CD4-positive, alpha-beta T cell treated with Interleukin-4 for 1 hour (primary cell): ENCODE measurements around the gene PON2.
"Not testable (repeated sequence)": the region's sequence is repeated elsewhere in the genome, so short reads cannot be mapped to it uniquely, and the experiment has no call there.

ENCODE experiments used
- DNase-seq, 2 donors: peaks; one replicate each; pipeline ENCODE4 v3.0.0-alpha.2; 2020 to 2022

The PON2 gene

GRCh38 chr7:95404316-95404865, 30.4 kb downstream of the PON2 start:
- no peak for DNase-seq

DNA sequence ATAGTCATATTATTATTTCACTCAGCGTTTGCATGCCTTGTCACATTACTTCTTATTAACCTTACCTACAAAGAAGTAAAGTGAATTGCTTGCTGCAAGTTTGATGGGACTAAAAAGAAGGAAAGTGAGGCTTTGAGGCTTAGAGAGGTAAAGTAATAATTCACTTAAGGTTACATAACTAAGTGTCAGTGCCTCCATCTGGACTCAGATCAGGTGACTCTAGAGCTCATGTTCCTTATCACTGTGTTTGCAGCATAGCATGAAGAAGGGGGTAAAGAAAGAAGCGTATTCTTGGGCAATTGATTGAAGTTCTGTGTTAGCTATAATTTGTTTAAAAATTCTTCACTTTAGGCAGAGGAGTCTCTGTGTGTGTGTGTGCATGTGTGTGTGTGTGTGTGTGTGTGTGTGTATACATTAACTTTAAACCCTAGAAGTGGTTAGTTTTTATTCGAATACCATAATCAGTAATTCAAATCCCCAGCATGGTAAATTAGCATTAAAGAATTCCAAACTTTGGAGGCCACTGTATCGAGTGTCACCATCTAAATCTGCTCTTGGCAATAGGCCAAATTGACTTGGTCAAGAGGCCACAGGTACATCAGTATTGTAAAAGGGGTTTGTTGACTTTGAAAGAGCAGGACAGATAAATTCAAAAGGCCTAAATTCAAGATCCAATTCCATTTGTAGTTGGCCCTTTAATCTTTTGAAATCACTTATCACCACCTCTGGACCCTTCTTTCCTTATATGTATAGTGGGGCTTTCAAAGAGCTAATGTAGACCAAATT, 36.5 kb downstream of the PON2 start:
- no peak for DNase-seq

- DNase-seq = no peak
Observed at GRCh38 chr7:95397381-95397780, 37.4 kb downstream of the PON2 start.

GRCh38 chr7:95396136-95397032, 38.4 kb downstream of the PON2 start, which contains the start of gene PON3:
PON3 (minus strand) TSS chr7:95396375; CDS start chr7:95396350, 25 bp downstream.
- DNase-seq = peak in 1 of 2 donors; percentile 4

DNA sequence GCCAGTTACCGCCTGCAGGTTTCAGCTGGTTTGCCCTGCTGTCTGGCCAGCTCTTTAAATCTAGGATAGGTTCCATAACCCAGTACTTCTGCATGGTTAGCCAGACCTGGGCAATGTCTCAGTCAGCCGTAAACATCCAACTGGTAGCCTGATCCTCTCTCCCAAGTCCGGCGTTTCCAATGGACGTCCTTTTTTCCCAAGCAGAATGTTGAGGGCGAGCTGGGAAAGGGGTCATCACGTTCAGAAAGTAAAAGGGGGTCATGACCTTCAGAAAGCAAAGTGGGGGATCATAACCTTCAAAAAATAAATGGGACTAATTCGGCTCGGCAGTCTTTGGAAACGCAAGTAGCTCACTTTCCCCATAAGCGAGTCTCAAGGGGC, 39.1 kb downstream of the PON2 start:
- DNase-seq = no peak

DNA sequence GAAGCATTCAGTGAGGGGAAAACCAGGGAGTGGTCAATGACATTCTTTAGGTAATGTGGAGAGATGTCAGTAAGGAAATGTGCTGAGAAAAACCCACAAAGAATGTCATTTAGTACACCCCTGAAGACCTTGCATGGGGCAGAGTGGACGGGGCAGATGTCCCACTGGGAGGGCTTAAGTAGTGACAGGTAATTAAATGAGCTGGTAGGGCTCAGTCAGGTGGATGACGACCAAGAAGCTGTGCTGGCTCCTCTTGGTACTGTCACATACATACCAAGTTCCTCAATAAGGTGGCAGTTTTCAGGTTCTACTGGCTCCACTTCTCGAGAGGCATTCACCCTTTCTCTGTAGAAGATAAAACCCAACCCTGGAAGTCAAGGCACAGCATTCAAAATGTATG, 40.5 kb downstream of the PON2 start:
- DNase-seq = no peak

GRCh38 chr7:95391761-95392160, 43.1 kb downstream of the PON2 start:
- no peak for DNase-seq

DNA sequence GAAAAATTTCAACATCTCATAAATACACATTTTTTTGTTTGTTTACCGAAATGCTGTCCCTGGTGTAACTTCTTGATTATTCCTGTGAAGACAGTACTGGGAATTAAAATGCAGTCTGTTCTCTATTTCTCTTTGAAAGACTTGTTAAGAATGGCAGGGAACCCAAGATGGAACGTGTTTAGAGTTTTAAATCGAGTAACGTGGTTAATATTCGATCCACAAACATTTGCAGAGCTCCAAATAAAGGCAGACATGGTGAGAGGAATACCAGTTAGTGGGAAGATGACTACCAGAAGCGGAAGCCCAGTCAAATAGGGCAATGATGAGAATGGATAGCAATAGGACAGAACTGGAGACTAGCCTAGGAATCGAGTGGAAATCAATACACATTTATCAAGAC, 45.3 kb downstream of the PON2 start:
- no peak for DNase-seq

GRCh38 chr7:95379457-95379856, 55.4 kb downstream of the PON2 start:
- DNase-seq = not testable (repeated sequence)

DNA sequence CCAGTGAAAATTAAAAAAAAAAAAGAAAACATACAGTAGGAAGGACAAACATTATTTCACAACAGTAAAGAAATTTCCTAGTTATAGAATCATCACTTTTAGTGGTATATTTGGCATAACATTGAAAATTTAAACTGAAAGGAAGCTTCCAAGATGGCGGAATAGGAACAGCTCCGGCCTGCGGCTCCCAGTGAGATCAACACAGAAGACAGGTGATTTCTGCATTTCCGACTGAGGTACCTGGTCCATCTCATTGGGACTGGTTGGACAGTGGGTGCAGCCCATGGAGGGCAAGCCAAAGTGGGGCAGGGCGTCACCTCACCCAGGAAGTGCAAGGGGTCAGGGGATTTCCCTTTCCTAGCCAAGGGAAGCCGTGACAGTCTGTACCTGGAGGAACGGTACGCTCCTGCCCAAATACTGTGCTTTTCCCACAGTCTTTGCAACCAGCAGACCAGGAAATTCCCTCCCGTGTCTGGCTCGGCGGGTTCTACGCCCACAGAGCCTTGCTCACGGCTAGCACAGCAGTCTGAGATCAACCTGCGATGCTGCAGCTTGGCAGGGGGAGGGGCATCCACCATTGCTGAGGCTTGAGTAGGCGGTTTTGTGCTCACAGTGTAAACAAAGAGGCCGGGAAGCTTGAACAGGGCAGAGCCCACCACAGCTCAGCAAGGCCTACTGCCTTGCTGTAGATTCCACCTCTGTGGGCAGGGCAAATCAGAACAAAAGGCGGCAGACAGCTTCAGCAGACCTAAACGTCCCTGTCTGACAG, 58.0 kb downstream of the PON2 start:
- no peak for DNase-seq

GRCh38 chr7:95375591-95376257, 59.1 kb downstream of the PON2 start:
- no peak for DNase-seq

- no peak for DNase-seq
Observed at GRCh38 chr7:95373323-95373722, 61.5 kb downstream of the PON2 start.

- DNase-seq = no peak
Observed at GRCh38 chr7:95368235-95368634, 66.6 kb downstream of the PON2 start.

DNA sequence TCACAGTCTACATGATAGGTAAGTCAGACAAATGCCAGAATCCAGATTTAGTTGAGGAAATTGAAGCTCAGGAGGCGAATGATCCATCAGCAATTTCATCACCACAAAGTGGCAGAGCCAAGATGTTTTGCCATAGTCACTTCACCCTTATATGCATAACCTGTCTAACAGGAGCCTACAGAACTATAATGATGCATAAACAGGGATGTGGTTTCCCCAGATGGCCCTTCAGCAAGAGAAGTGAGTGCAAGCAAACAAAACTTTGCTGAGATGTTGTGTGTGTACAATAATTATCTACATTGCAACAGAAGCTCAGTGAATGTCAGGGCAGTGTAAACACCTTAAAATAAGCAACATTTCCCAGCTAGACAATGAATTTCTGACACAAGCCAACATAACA, 67.2 kb downstream of the PON2 start:
- no peak for DNase-seq

- no peak for DNase-seq
Observed at GRCh38 chr7:95365151-95365550, 69.7 kb downstream of the PON2 start.

DNA sequence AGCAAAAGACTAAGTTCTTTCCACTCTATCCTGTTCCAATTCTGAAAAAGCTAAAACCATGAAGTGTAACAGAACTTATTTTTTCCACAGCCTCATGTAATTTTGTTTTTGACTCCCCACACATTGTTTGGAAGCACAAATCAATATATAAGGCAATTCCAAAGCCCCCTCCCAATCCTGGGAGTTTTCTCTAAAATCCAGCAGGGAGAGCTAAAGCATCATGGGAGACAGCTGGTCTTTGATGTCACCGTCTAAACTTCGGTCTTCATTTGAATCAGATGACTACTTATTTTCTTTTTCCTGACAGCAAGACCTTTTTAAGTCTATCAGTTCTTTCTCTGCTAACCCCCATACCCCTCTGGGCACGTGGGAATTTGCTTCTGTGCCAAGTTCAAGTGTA, 77.2 kb downstream of the PON2 start:
- no peak for DNase-seq
